ENCODE data around the gene ACD.

- no peak for TF ChIP-seq CREB1 (CRISPR knock-in tag; IDR thresholded peaks at IDR 0.05)
- no peak for TF ChIP-seq FOXP1 (CRISPR knock-in tag; IDR thresholded peaks at IDR 0.05; ENCODE audit: borderline replicate concordance)
- no peak for TF ChIP-seq FOXJ3 (CRISPR knock-in tag; IDR thresholded peaks at IDR 0.05; ENCODE audit: borderline replicate concordance)
- TF ChIP-seq CTCF (IDR thresholded peaks at IDR 0.05) = no peak
- TF ChIP-seq ZNF532 (CRISPR knock-in tag; IDR thresholded peaks at IDR 0.05; ENCODE audit: borderline replicate concordance) = no peak
- no peak for TF ChIP-seq NR2C2 (CRISPR knock-in tag; IDR thresholded peaks at IDR 0.05)
- TF ChIP-seq ZNF396 (CRISPR knock-in tag; IDR thresholded peaks at IDR 0.05; ENCODE audit: borderline replicate concordance) = no peak
- TF ChIP-seq MAX (CRISPR knock-in tag; IDR thresholded peaks at IDR 0.05) = no peak
- no peak for TF ChIP-seq CREM (CRISPR knock-in tag; IDR thresholded peaks at IDR 0.05)
- TF ChIP-seq ETV6 (CRISPR knock-in tag; IDR thresholded peaks at IDR 0.05) = no peak
- no peak for TF ChIP-seq NR1H2 (CRISPR knock-in tag; IDR thresholded peaks at IDR 0.05)
Measured at GRCh38 chr16:67644038-67644437, 16.0 kb downstream of the ACD start.

Data from WTC11 (cell line).